ENCODE data around the gene MINAR1. TPM values are rescaled to one million over a fixed set of nuclear protein-coding genes. Genes with fewer than 3 reads are reported as not detected.

The MINAR1 gene
- total and polyA plus RNA-seq, 2 experiments from 2014 or later: 0.28 to 1.3 TPM

- WGBS, 2 experiments (ENCODE audit: low coverage in 1 of 2, low lambda C conversion rate in 2 of 2, missing lambda C conversion rate in 2 of 2): 14% methylated on average over 1 of the region's 2 CpGs; no CpG with 5 or more reads in 1 of the 2 experiments
- Histone ChIP-seq H3K4me1 (ENCODE audit: insufficient read depth) (no peaks in the 10 kb centered on the region), H3K79me2 (ENCODE audit: insufficient read depth) (no peaks in the 10 kb centered on the region), H3K27ac (no peak overlapping the region), H3K9me2 (ENCODE audit: insufficient read depth) (no peaks in the 10 kb centered on the region), H3K36me3 (ENCODE audit: low read depth) (no peaks in the 10 kb centered on the region), H2AFZ (no peak overlapping the region), H3K4me2 (ENCODE audit: unreplicated experiment) (no peak overlapping the region), H3K9me3 (ENCODE audit: low read depth) (no peaks in the 10 kb centered on the region), H3F3A (ENCODE audit: insufficient read depth) (no peaks in the 10 kb centered on the region), H3K4me3 (no peak overlapping the region), H4K20me1 (ENCODE audit: insufficient read depth) (no peaks in the 10 kb centered on the region), H3K27me3 (replicated peaks; ENCODE audit: insufficient read depth) (peaks cover 13% of the 10 kb centered on the region), H3K9ac (no peak overlapping the region)
- no peak for DNase-seq
- in situ Hi-C loops (cut with MboI): no loop called here
- TF ChIP-seq EZH2 (IDR thresholded peaks at IDR 0.05; ENCODE audit: insufficient read depth, poor library complexity, severe bottlenecking) (no peak), EZH2phosphoT487 (IDR thresholded peaks at IDR 0.05; ENCODE audit: insufficient read depth, low read depth) (no peak)
Observed at GRCh38 chr15:79437275-79438000, 5.3 kb downstream of the MINAR1 start.

DNA sequence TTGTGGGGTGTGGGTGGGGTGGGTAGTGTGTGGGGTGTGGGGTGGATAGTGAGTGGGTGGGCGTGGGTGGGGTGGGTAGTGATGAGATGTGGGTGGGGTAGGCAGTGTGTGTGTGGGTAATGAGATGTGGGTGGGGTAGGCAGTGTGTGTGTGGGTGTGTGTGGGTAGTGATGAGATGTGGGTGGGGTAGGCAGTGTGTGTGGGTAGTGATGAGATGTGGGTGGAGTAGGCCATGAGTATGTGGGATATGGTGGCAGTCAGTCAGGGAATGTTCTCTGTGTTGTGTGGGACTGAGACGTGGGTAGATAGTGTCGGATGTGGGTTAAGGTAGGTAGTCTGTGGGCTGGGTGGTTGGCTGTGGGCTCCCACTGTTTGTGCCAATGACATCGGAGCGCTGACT lies 7.1 kb downstream of the MINAR1 start:
- 91 to 94% methylated on average over 4 to 5 of the region's 5 CpGs for WGBS, 2 experiments (ENCODE audit: low coverage in 1 of 2, low lambda C conversion rate in 2 of 2, missing lambda C conversion rate in 2 of 2)
- no peak for DNase-seq
- Histone ChIP-seq H3K4me3 (no peak overlapping the region), H3K9me2 (ENCODE audit: insufficient read depth) (no peaks in the 10 kb centered on the region), H3K4me1 (ENCODE audit: insufficient read depth) (no peaks in the 10 kb centered on the region), H3K27ac (no peak overlapping the region), H3K27me3 (replicated peaks; ENCODE audit: insufficient read depth) (0 out of 2 replicates have a peak, but pooled peaks cover 3% of the 10 kb centered on the region), H3K36me3 (ENCODE audit: low read depth) (no peaks in the 10 kb centered on the region), H3K79me2 (ENCODE audit: insufficient read depth) (no peaks in the 10 kb centered on the region), H4K20me1 (ENCODE audit: insufficient read depth) (no peaks in the 10 kb centered on the region), H3K9me3 (ENCODE audit: low read depth) (no peaks in the 10 kb centered on the region), H3F3A (ENCODE audit: insufficient read depth) (no peaks in the 10 kb centered on the region), H3K4me2 (ENCODE audit: unreplicated experiment) (no peak overlapping the region), H3K9ac (no peak overlapping the region), H2AFZ (no peak overlapping the region)
- in situ Hi-C loops (cut with MboI): no loop called here
- TF ChIP-seq EZH2phosphoT487 (IDR thresholded peaks at IDR 0.05; ENCODE audit: insufficient read depth, low read depth): no peak
- no peak for TF ChIP-seq EZH2 (IDR thresholded peaks at IDR 0.05; ENCODE audit: insufficient read depth, poor library complexity, severe bottlenecking)

DNA sequence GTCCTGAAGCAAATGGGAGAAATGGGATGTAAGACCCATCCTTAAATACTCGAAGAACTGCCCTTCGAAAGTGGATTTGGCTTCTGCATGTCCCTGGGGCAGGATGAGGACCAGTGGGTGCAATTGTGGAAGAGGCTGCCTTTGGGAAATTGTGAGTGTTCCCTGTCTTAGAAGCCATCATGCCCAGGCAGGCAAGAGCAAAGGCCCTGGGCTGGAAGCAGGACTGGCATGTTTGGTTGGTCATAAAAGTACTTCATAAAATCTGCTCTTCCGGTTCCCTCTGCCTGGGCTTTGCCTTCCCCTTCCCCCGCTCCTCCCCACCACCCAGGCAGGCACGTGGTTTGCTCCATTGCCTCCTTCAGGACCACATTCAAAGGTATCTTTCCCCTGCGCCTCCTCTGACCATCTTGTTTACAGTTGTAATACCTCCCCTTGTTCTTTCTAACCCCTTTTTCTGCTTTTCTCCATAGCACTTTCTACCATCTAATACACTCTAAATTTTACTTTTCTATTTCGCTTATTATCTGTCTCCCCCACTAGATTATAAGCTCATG lies 8.3 kb downstream of the MINAR1 start:
- no peaks in the 10 kb centered on the region for H3K9me2 ChIP-seq (ENCODE audit: insufficient read depth)
- H3K27me3 ChIP-seq (replicated peaks; ENCODE audit: insufficient read depth): no peaks in the 10 kb centered on the region
- no peak overlapping the region for H3K4me3 ChIP-seq
- H3K79me2 ChIP-seq (ENCODE audit: insufficient read depth): no peaks in the 10 kb centered on the region
- in situ Hi-C loops (cut with MboI): no loop called here
- H2AFZ ChIP-seq: no peak overlapping the region
- H3K27ac ChIP-seq: no peak overlapping the region
- H3K4me1 ChIP-seq (ENCODE audit: insufficient read depth): no peaks in the 10 kb centered on the region
- H3K36me3 ChIP-seq (ENCODE audit: low read depth): no peaks in the 10 kb centered on the region
- no peaks in the 10 kb centered on the region for H4K20me1 ChIP-seq (ENCODE audit: insufficient read depth)
- 78 to 83% methylated on average over 7 of the region's 7 CpGs for WGBS, 2 experiments (ENCODE audit: low coverage in 1 of 2, low lambda C conversion rate in 2 of 2, missing lambda C conversion rate in 2 of 2)
- H3K9ac ChIP-seq: no peak overlapping the region
- no peak overlapping the region for H3K4me2 ChIP-seq (ENCODE audit: unreplicated experiment)
- TF ChIP-seq EZH2 (IDR thresholded peaks at IDR 0.05; ENCODE audit: insufficient read depth, poor library complexity, severe bottlenecking): no peak
- no peak for TF ChIP-seq EZH2phosphoT487 (IDR thresholded peaks at IDR 0.05; ENCODE audit: insufficient read depth, low read depth)
- no peak for DNase-seq
- no peaks in the 10 kb centered on the region for H3K9me3 ChIP-seq (ENCODE audit: low read depth)
- no peaks in the 10 kb centered on the region for H3F3A ChIP-seq (ENCODE audit: insufficient read depth)

DNA sequence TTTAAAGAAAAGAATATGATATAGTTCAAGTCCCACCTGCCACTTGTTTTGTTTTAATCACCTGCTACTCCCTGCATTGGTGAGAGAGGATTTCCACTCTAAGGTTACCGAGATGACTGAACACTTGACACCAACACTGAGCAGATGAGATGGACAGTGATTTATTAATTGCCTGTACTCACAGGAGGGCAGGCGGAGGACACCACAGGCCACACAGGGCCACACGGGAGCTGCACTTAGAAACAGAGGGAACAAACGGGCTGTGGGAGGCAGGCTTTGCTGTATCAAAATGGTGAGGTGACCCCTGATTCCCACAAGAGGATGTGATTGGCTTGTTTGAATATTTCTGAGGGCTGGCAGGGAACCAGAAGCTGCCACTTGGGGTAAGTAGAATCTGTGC lies 10.8 kb downstream of the MINAR1 start:
- H3K9ac ChIP-seq: no peak overlapping the region
- TF ChIP-seq EZH2 (IDR thresholded peaks at IDR 0.05; ENCODE audit: insufficient read depth, poor library complexity, severe bottlenecking) (no peak), EZH2phosphoT487 (IDR thresholded peaks at IDR 0.05; ENCODE audit: insufficient read depth, low read depth) (no peak)
- no peaks in the 10 kb centered on the region for H3K9me2 ChIP-seq (ENCODE audit: insufficient read depth)
- H3K27ac ChIP-seq: no peak overlapping the region
- H3F3A ChIP-seq (ENCODE audit: insufficient read depth): no peaks in the 10 kb centered on the region
- no peaks in the 10 kb centered on the region for H3K27me3 ChIP-seq (replicated peaks; ENCODE audit: insufficient read depth)
- H3K36me3 ChIP-seq (ENCODE audit: low read depth): no peaks in the 10 kb centered on the region
- H3K4me3 ChIP-seq: no peak overlapping the region
- H3K4me1 ChIP-seq (ENCODE audit: insufficient read depth): no peaks in the 10 kb centered on the region
- WGBS, 2 experiments (ENCODE audit: low coverage in 1 of 2, low lambda C conversion rate in 2 of 2, missing lambda C conversion rate in 2 of 2): 71 to 75% methylated on average over 4 of the region's 4 CpGs
- no peak overlapping the region for H3K4me2 ChIP-seq (ENCODE audit: unreplicated experiment)
- no peaks in the 10 kb centered on the region for H3K79me2 ChIP-seq (ENCODE audit: insufficient read depth)
- no peaks in the 10 kb centered on the region for H3K9me3 ChIP-seq (ENCODE audit: low read depth)
- no peak for DNase-seq
- in situ Hi-C loops (cut with MboI): no loop called here
- no peaks in the 10 kb centered on the region for H4K20me1 ChIP-seq (ENCODE audit: insufficient read depth)
- H2AFZ ChIP-seq: no peak overlapping the region
